ENCODE data around the gene ATF5. TPM values are rescaled to one million over a fixed set of nuclear protein-coding genes. Genes with fewer than 3 reads are reported as not detected.

ATF5 gene
- total RNA-seq, 1 experiment from 2014 or later: 64.0 TPM

DNA sequence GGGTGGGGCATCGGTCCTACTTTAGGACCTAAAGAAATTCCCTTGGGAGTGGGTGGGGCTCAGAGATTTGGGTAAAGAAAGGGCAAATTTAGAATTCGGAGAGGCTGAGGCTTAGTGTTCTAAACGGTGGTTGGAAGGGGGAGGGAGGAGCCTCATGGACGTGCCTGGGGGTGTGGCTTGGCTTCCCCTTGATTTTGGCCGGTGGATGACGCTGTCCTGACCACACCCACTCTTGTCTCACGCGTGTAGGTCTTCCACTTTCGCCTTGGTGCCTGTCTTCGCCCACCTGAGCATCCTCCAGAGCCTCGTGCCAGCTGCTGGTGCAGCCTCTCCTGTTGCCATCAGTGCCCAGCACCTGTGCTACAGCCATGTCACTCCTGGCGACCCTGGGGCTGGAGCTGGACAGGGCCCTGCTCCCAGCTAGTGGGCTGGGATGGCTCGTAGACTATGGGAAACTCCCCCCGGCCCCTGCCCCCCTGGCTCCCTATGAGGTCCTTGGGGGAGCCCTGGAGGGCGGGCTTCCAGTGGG lies 1.5 kb downstream of the ATF5 start:
- peaks cover 3% of the 10 kb centered on the region for H3K36me3 ChIP-seq (ENCODE audit: control insufficient read depth, insufficient read depth, low read length)
- H3K4me1 Mint-ChIP-seq (ENCODE audit: low read depth, unreplicated experiment): peaks cover 23% of the 10 kb centered on the region
- H3K4me1 ChIP-seq: peaks cover 9% of the 10 kb centered on the region
- BruUV-seq (replicated peaks): no TSS peak
- intact Hi-C loops (cut with micrococcal nuclease; ENCODE audit: unreplicated experiment): no loop called here
- no peak overlapping the region for H3K4me3 ChIP-seq (ENCODE audit: low read depth, low read length)
- H3K27ac Mint-ChIP-seq (ENCODE audit: unreplicated experiment): peak overlapping the region; percentile 92
- H3K36me3 Mint-ChIP-seq (ENCODE audit: insufficient read depth, unreplicated experiment): peaks cover 71% of the 10 kb centered on the region
- no peaks in the 10 kb centered on the region for H3K9me3 Mint-ChIP-seq (ENCODE audit: unreplicated experiment)
- H3K27me3 ChIP-seq (replicated peaks; ENCODE audit: control insufficient read depth, insufficient read depth, low read length): no peaks in the 10 kb centered on the region
- H3K9me3 ChIP-seq: no peaks in the 10 kb centered on the region
- ChIA-PET POLR2A (interaction anchor here (0.6 to 2.3 kb wide), 4 partner anchors 54 to 290 kb away, joined by 3 to 9 read pairs (median 7); partner anchors contain the start of genes AKT1S1, RRAS and TBC1D17), CTCF (no interaction called here)
- H3K4me3 Mint-ChIP-seq (ENCODE audit: unreplicated experiment): peak overlapping the region; percentile 81
- TF ChIP-seq, protein P1, sequence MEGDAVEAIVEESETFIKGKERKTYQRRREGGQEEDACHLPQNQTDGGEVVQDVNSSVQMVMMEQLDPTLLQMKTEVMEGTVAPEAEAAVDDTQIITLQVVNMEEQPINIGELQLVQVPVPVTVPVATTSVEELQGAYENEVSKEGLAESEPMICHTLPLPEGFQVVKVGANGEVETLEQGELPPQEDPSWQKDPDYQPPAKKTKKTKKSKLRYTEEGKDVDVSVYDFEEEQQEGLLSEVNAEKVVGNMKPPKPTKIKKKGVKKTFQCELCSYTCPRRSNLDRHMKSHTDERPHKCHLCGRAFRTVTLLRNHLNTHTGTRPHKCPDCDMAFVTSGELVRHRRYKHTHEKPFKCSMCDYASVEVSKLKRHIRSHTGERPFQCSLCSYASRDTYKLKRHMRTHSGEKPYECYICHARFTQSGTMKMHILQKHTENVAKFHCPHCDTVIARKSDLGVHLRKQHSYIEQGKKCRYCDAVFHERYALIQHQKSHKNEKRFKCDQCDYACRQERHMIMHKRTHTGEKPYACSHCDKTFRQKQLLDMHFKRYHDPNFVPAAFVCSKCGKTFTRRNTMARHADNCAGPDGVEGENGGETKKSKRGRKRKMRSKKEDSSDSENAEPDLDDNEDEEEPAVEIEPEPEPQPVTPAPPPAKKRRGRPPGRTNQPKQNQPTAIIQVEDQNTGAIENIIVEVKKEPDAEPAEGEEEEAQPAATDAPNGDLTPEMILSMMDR (IDR thresholded peaks at IDR 0.05; ENCODE audit: insufficient read depth in 1 of 2, low read depth in 1 of 2, low read length in 1 of 2, severe bottlenecking in 1 of 2, unreplicated experiment in 1 of 2): no peak
- no peaks in the 10 kb centered on the region for H3K27me3 Mint-ChIP-seq (ENCODE audit: insufficient read depth, unreplicated experiment)
- DNase-seq: no peak

DNA sequence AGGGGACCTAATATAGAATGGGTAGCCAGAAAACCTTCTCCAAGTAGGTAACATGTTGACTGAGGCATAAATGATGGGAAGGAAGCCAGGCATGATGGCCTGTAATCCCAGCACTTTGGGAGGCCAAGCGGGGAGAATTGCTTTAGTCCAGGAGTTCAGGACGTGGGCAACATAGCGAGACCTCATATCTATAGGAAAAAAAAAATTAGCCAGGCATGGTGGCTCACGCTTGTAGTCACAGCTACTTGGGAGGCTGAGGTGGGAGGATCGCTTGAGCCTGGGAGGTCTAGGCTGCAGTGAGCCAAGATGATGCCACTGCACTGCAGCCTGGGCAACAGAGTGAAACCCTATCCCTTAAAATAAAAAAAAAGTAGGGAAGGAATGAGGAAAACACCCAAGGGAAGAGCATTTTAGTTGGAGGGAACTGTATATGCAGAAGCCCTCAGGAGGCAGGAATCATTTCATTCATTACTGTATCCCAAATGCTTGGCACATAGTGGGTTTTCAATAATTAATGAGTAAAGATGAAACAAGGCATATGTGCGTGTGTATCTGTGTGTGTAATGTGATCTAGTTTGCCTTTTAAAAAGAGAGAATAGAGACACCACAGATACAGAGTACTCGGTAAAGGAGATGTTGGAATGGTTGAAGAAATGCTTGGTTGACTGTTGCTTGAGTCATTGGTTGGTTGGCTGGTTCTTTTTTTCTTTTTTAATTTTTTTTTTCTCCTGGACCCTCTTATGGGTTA lies 2.5 kb downstream of the ATF5 start:
- Mint-ChIP-seq H3K4me3 (ENCODE audit: unreplicated experiment) (no peak overlapping the region), H3K36me3 (ENCODE audit: insufficient read depth, unreplicated experiment) (peaks cover 67% of the 10 kb centered on the region), H3K27ac (ENCODE audit: unreplicated experiment) (no peak overlapping the region), H3K9me3 (ENCODE audit: unreplicated experiment) (no peaks in the 10 kb centered on the region), H3K27me3 (ENCODE audit: insufficient read depth, unreplicated experiment) (no peaks in the 10 kb centered on the region), H3K4me1 (ENCODE audit: low read depth, unreplicated experiment) (peaks cover 23% of the 10 kb centered on the region)
- ChIA-PET CTCF (no interaction called here), POLR2A (no interaction called here)
- intact Hi-C loops (cut with micrococcal nuclease; ENCODE audit: unreplicated experiment): no loop called here
- Histone ChIP-seq H3K9me3 (no peaks in the 10 kb centered on the region), H3K36me3 (ENCODE audit: control insufficient read depth, insufficient read depth, low read length) (peaks cover 3% of the 10 kb centered on the region), H3K27me3 (replicated peaks; ENCODE audit: control insufficient read depth, insufficient read depth, low read length) (no peaks in the 10 kb centered on the region), H3K4me3 (ENCODE audit: low read depth, low read length) (no peak overlapping the region), H3K4me1 (peaks cover 9% of the 10 kb centered on the region)
- TF ChIP-seq, protein P1 (IDR thresholded peaks at IDR 0.05; ENCODE audit: insufficient read depth in 1 of 2, low read depth in 1 of 2, low read length in 1 of 2, severe bottlenecking in 1 of 2, unreplicated experiment in 1 of 2): no peak
- TSS peak; percentile 10 for BruUV-seq (replicated peaks)
- no peak for DNase-seq

DNA sequence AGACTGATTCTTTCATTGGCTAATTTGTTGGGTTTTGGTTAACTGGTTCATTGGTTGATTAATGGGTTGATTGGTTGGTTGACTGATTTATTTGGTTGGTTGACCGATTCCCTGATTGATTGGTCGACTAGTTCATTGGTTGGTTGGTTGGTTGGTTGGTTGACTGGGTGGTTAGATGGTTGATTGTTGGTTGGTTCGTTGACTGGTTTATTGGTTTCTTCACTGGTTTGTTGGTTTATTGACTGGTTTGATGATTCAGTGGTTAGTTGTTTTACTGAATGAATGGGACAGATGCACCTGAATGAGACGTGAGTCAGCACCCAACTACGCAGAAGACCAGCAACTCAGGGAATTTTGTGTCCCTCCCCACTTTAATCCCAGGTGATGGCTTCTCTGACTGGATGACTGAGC lies 3.0 kb downstream of the ATF5 start:
- H3K4me1 Mint-ChIP-seq (ENCODE audit: low read depth, unreplicated experiment): peaks cover 23% of the 10 kb centered on the region
- Histone ChIP-seq H3K9me3 (no peaks in the 10 kb centered on the region), H3K27me3 (replicated peaks; ENCODE audit: control insufficient read depth, insufficient read depth, low read length) (no peaks in the 10 kb centered on the region), H3K4me1 (peaks cover 9% of the 10 kb centered on the region), H3K36me3 (ENCODE audit: control insufficient read depth, insufficient read depth, low read length) (peaks cover 3% of the 10 kb centered on the region), H3K4me3 (ENCODE audit: low read depth, low read length) (no peak overlapping the region)
- CTCF ChIA-PET: no interaction called here
- H3K9me3 Mint-ChIP-seq (ENCODE audit: unreplicated experiment): no peaks in the 10 kb centered on the region
- POLR2A ChIA-PET: no interaction called here
- H3K4me3 Mint-ChIP-seq (ENCODE audit: unreplicated experiment): no peak overlapping the region
- H3K27me3 Mint-ChIP-seq (ENCODE audit: insufficient read depth, unreplicated experiment): no peaks in the 10 kb centered on the region
- TF ChIP-seq, protein P1 (IDR thresholded peaks at IDR 0.05; ENCODE audit: insufficient read depth in 1 of 2, low read depth in 1 of 2, low read length in 1 of 2, severe bottlenecking in 1 of 2, unreplicated experiment in 1 of 2): no peak
- BruUV-seq (replicated peaks): no TSS peak
- no peak overlapping the region for H3K27ac Mint-ChIP-seq (ENCODE audit: unreplicated experiment)
- H3K36me3 Mint-ChIP-seq (ENCODE audit: insufficient read depth, unreplicated experiment): peaks cover 61% of the 10 kb centered on the region
- intact Hi-C loops (cut with micrococcal nuclease; ENCODE audit: unreplicated experiment): no loop called here
- no peak for DNase-seq

Measured in Caco-2 (cell line).